A549 (cell line): Measurements from ENCODE around the gene IL1A.

Experiments used
- EP300 ChIP-seq, 2 experiments: fragments of >200 bp; sonication (Bioruptor Twin); formaldehyde crosslinking; IDR thresholded peaks; 2 replicates in 1 of 2; 3 replicates in 1 of 2; pipeline ENCODE4 v1.6.1; 2016 to 2017
- GATA3 ChIP-seq: IDR thresholded peaks from 2 replicates; pipeline ENCODE4 v1.6.1; 2012; ENCODE audit warnings: borderline replicate concordance
- POLR2A ChIP-seq: IDR thresholded peaks from 2 replicates; pipeline ENCODE4 v1.6.1; 2012; ENCODE audit warnings: mild to moderate bottlenecking, low read length
- TF ChIP-seq, protein P1 (sequence below): fragments of >200 bp; sonication (Bioruptor Twin); formaldehyde crosslinking; IDR thresholded peaks from 3 replicates; pipeline ENCODE4 v1.5.1; 2016
- TF ChIP-seq, protein P2 (sequence below): fragments of 450-650 bp; IDR thresholded peaks from 2 replicates; pipeline ENCODE4 v1.6.1; 2014; ENCODE audit warnings: antibody characterized with exemption
- TF ChIP-seq, protein P3 (sequence below): IDR thresholded peaks from 2 replicates; pipeline ENCODE4 v1.6.1; 2012
- TF ChIP-seq, protein P4 (sequence below): IDR thresholded peaks from 2 replicates; pipeline ENCODE4 v1.6.1; 2012; ENCODE audit warnings: low read depth, borderline replicate concordance
- TF ChIP-seq, protein P5 (sequence below): fragments of 200-600 bp; sonication (generic); IDR thresholded peaks from 2 replicates; pipeline ENCODE4 v1.6.1; 2016; ENCODE audit warnings: antibody characterized with exemption, mild to moderate bottlenecking, moderate library complexity
- TF ChIP-seq, protein P6 (sequence below): fragments of 250-450 bp; sonication (Bioruptor Pico); IDR thresholded peaks from 2 replicates; pipeline ENCODE4 v1.5.0; 2021; ENCODE audit warnings: mild to moderate bottlenecking, moderate library complexity, borderline replicate concordance

DNA sequence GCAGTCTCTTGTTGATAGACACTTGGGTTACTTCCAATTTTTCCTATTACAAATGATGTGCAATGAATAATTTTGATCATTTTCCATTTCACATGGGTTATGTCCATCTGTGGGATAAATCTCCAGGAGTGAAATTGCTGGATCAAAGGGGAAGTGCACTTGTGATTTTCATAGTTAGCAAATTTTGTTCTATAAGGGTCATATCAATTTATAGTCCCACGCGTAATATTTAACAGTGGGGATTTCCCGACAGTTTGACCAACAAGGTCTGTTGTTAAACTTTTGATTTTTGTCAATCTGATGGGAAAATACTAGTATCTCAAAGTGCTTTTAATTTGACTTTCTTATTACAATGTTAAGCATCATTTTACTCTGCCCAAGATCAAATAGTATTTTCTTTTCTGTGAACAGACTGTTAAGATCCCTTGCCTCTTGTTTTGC is 44.0 kb upstream of the IL1A start:
- TF ChIP-seq POLR2A (no peak), GATA3 (no peak), EP300 (IDR thresholded peaks at IDR 0.05) (no peak)
- TF ChIP-seq, protein P1, sequence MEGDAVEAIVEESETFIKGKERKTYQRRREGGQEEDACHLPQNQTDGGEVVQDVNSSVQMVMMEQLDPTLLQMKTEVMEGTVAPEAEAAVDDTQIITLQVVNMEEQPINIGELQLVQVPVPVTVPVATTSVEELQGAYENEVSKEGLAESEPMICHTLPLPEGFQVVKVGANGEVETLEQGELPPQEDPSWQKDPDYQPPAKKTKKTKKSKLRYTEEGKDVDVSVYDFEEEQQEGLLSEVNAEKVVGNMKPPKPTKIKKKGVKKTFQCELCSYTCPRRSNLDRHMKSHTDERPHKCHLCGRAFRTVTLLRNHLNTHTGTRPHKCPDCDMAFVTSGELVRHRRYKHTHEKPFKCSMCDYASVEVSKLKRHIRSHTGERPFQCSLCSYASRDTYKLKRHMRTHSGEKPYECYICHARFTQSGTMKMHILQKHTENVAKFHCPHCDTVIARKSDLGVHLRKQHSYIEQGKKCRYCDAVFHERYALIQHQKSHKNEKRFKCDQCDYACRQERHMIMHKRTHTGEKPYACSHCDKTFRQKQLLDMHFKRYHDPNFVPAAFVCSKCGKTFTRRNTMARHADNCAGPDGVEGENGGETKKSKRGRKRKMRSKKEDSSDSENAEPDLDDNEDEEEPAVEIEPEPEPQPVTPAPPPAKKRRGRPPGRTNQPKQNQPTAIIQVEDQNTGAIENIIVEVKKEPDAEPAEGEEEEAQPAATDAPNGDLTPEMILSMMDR: no peak
- TF ChIP-seq, protein P2, sequence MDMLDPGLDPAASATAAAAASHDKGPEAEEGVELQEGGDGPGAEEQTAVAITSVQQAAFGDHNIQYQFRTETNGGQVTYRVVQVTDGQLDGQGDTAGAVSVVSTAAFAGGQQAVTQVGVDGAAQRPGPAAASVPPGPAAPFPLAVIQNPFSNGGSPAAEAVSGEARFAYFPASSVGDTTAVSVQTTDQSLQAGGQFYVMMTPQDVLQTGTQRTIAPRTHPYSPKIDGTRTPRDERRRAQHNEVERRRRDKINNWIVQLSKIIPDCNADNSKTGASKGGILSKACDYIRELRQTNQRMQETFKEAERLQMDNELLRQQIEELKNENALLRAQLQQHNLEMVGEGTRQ: no peak
- TF ChIP-seq, protein P3, sequence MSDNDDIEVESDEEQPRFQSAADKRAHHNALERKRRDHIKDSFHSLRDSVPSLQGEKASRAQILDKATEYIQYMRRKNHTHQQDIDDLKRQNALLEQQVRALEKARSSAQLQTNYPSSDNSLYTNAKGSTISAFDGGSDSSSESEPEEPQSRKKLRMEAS: no peak
- TF ChIP-seq, protein P4, sequence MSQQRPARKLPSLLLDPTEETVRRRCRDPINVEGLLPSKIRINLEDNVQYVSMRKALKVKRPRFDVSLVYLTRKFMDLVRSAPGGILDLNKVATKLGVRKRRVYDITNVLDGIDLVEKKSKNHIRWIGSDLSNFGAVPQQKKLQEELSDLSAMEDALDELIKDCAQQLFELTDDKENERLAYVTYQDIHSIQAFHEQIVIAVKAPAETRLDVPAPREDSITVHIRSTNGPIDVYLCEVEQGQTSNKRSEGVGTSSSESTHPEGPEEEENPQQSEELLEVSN: no peak
- TF ChIP-seq, protein P5, sequence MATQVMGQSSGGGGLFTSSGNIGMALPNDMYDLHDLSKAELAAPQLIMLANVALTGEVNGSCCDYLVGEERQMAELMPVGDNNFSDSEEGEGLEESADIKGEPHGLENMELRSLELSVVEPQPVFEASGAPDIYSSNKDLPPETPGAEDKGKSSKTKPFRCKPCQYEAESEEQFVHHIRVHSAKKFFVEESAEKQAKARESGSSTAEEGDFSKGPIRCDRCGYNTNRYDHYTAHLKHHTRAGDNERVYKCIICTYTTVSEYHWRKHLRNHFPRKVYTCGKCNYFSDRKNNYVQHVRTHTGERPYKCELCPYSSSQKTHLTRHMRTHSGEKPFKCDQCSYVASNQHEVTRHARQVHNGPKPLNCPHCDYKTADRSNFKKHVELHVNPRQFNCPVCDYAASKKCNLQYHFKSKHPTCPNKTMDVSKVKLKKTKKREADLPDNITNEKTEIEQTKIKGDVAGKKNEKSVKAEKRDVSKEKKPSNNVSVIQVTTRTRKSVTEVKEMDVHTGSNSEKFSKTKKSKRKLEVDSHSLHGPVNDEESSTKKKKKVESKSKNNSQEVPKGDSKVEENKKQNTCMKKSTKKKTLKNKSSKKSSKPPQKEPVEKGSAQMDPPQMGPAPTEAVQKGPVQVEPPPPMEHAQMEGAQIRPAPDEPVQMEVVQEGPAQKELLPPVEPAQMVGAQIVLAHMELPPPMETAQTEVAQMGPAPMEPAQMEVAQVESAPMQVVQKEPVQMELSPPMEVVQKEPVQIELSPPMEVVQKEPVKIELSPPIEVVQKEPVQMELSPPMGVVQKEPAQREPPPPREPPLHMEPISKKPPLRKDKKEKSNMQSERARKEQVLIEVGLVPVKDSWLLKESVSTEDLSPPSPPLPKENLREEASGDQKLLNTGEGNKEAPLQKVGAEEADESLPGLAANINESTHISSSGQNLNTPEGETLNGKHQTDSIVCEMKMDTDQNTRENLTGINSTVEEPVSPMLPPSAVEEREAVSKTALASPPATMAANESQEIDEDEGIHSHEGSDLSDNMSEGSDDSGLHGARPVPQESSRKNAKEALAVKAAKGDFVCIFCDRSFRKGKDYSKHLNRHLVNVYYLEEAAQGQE: no peak
- TF ChIP-seq, protein P6, sequence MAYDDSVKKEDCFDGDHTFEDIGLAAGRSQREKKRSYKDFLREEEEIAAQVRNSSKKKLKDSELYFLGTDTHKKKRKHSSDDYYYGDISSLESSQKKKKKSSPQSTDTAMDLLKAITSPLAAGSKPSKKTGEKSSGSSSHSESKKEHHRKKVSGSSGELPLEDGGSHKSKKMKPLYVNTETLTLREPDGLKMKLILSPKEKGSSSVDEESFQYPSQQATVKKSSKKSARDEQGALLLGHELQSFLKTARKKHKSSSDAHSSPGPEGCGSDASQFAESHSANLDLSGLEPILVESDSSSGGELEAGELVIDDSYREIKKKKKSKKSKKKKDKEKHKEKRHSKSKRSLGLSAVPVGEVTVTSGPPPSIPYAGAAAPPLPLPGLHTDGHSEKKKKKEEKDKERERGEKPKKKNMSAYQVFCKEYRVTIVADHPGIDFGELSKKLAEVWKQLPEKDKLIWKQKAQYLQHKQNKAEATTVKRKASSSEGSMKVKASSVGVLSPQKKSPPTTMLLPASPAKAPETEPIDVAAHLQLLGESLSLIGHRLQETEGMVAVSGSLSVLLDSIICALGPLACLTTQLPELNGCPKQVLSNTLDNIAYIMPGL (CRISPR knock-in tag): no peak
